ENCODE results near the gene POLR2B. TPM values are rescaled to one million over a fixed set of nuclear protein-coding genes. Genes with fewer than 3 reads are reported as not detected.

Gene POLR2B
- total and polyA plus RNA-seq, 2 of the 8 experiments (the other 6 are each of a cell fraction or from before 2014, with no cell fraction given) = 59.3 to 115 TPM

- no peak for TF ChIP-seq SAP30 (IDR thresholded peaks at IDR 0.05; ENCODE audit: insufficient read depth, insufficient replicate concordance, low read length)
Observed at GRCh38 chr4:56931924-56932323, 46.8 kb upstream of the POLR2B start (continued).
